HG03175 (cell line): ENCODE measurements around the gene CLOCK.

Source experiments
- ATAC-seq: cut with Tn5 transposase; IDR thresholded peaks from one replicate; pipeline ENCODE4 v1.9.1; 2021; ENCODE audit warnings: mild to moderate bottlenecking, moderate library complexity; ENCODE audit not compliant: unreplicated experiment

CLOCK gene

DNA sequence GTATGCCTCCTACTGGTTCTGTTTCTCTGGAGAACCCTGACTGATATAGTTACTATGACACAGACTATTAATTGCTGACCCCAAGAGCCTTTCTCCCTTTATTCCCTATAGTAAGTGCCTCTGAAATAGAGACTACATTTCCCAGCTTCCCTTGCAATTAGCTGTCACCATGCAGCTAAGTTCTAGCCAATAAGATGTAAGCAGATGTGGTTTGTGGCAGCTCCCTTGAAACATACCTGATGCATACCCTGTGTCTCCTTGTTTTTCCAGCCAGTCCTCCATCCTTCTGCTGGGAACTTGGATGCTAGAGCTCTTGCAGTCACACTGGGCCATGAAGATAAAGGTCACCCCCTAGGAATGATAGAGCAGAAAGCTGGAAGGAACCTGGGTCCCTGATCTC lies 160.6 kb downstream of the CLOCK start:
- peak; percentile 76 for ATAC-seq

- no peak for ATAC-seq
Measured at GRCh38 chr4:55385201-55385649, 161.5 kb downstream of the CLOCK start.

GRCh38 chr4:55382488-55383003 lies 164.2 kb downstream of the CLOCK start:
- no peak for ATAC-seq

GRCh38 chr4:55381502-55381901 lies 165.2 kb downstream of the CLOCK start:
- no peak for ATAC-seq

GRCh38 chr4:55380576-55380975 lies 166.1 kb downstream of the CLOCK start:
- no peak for ATAC-seq

DNA sequence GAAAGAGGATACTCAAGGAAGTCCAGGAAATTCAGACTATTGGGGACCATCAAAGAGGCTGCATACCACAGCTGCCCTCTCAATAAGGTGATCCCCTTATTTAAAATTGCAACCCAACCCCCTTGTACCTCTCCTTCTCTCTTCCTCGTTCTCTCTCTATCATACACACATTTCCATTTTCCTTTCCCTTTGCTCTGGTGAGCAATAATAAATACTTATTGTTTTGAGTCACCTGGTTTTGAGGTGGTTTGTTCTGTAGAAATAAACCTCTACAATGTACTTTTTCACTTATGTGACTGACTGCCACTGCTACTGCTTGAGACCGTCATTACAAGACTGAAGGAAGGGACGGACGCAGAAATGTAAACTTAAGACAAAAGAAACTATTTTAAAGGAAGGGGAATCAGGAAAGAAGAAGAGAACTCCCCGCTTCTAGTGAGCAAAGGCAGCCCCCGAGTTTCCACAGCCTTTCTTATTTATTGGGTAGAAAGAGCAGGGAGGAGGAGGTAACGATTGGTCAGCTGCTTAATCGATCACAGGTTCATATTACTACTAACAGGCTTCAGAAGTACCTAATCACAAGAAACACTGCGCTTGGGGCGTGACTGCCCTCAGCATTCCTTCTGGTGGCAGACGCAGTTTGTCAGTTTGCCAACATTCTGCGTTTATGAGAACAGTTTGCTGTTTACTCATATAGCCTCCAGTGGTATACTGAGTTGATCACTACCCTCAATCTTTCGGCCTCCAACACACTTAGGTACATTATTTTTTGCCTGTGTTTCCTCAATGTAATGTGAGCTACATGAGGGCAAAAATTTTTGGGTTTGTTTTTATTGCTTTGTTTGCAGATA lies 167.9 kb downstream of the CLOCK start:
- ATAC-seq, result no peak
